ENCODE data around the gene HK2.

- TF ChIP-seq CTCF (IDR thresholded peaks at IDR 0.05; ENCODE audit: insufficient read depth, low read depth, low read length) = no peak
- no peak for TF ChIP-seq EZH2 (IDR thresholded peaks at IDR 0.05; ENCODE audit: insufficient read depth, low read length)
Observed at GRCh38 chr2:74836675-74837401, 2.9 kb downstream of the HK2 start.
